GM12878 (cell line): ENCODE results near the gene MAGI2.

Experiments
- REST ChIP-seq: IDR thresholded peaks from 2 replicates; pipeline ENCODE4 v1.6.1; 2012; ENCODE audit warnings: mild to moderate bottlenecking, low read depth, low read length
- SP1 ChIP-seq: IDR thresholded peaks from one replicate; pipeline ENCODE4 v1.6.1; 2011; ENCODE audit warnings: low read depth, low read length

- TF ChIP-seq REST = no peak
- TF ChIP-seq SP1 = no peak
Measured at GRCh38 chr7:78103475-78103874, 1350.0 kb downstream of the MAGI2 start.
